22Rv1 (cell line): ENCODE measurements around the gene DTX1.
"Not testable (repeated sequence)": the region's sequence is repeated elsewhere in the genome, so short reads cannot be mapped to it uniquely, and the experiment has no call there.

Experiments used
- H3K27ac ChIP-seq: fragments of 450-650 bp; 2 replicates; pipeline ENCODE4 v1.5.1; 2017
- ZFX ChIP-seq: fragments of 450-650 bp; IDR thresholded peaks from 2 replicates; pipeline ENCODE4 v1.6.1; 2017; ENCODE audit warnings: antibody characterized with exemption, borderline replicate concordance
- TF ChIP-seq, protein P1 (sequence below): fragments of 450-650 bp; IDR thresholded peaks from 2 replicates; pipeline ENCODE4 v1.5.1; 2017; ENCODE audit warnings: mild to moderate bottlenecking

The DTX1 gene

DNA sequence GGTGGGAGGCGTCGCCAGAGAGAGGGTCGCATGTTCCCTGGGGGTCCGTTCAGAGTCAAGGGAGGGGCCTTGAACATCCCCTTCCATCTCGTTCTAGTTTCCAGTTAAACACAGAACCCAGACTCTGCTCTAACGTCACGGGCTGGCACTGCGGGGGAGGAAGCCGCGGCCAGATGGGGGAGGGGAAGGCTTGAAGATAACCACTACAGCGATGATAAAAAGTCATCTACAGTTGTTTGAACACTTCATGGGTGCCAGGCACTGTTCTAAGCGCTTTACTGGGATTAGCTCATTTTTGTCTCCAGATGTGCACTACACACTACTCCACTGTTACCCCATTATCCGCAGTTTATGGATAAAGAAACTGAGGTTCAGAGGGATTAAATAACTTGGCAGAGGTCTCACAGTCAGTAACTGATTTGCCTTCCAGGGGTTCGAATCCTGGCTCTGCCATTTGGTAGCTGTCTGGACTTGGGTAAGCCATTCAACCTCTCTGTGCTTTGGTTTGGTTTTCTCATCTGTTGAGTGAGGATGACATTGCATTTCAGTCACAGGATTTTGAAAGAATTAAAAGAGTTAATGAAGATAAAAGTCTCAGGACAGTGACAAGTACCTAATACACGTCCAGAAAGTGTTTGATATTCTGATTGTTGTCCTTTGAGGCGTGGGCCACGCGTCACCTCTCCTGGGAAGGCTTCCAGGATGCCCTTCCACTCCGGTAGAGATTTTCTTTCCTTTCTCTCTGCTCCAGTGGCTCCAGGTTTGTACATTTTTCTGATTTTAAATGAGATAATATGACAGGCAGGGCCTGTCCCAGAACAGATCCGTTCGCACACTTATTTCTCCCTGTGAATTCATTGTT is 79.8 kb downstream of the DTX1 start:
- peak overlapping the region; percentile 8; the same call in 1 of the 2 replicates for H3K27ac ChIP-seq
- TF ChIP-seq, protein P1, sequence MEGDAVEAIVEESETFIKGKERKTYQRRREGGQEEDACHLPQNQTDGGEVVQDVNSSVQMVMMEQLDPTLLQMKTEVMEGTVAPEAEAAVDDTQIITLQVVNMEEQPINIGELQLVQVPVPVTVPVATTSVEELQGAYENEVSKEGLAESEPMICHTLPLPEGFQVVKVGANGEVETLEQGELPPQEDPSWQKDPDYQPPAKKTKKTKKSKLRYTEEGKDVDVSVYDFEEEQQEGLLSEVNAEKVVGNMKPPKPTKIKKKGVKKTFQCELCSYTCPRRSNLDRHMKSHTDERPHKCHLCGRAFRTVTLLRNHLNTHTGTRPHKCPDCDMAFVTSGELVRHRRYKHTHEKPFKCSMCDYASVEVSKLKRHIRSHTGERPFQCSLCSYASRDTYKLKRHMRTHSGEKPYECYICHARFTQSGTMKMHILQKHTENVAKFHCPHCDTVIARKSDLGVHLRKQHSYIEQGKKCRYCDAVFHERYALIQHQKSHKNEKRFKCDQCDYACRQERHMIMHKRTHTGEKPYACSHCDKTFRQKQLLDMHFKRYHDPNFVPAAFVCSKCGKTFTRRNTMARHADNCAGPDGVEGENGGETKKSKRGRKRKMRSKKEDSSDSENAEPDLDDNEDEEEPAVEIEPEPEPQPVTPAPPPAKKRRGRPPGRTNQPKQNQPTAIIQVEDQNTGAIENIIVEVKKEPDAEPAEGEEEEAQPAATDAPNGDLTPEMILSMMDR, result no peak
- no peak for TF ChIP-seq ZFX

DNA sequence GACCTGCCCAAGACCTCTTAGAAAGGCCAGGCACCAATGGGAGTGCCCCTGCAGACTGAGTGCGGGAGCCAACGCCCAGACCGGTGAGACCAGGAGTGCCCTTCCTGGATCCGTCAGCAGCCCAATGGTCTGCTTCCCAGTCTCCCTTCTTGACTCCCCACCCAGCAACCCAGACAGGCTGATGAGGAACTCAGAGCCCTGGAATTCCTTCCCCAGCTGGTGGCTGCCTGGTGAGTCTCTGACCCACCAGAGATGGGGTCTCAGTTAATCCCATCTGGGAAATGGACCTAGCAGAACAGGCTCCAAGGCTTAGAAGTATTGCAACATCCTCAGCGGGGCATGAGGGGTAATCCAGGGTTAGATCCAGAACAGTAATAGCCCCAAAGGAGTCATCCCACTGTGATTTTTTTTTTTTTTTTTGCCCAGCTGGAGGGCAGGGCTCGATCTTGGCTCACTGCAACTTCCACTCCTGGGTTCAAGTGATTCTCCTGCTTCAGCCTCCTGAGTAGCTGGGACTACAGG is 80.5 kb downstream of the DTX1 start:
- no peak for TF ChIP-seq ZFX
- TF ChIP-seq, protein P1, result no peak
- H3K27ac ChIP-seq, result peak overlapping the region; percentile 8; the same call in 1 of the 2 replicates

DNA sequence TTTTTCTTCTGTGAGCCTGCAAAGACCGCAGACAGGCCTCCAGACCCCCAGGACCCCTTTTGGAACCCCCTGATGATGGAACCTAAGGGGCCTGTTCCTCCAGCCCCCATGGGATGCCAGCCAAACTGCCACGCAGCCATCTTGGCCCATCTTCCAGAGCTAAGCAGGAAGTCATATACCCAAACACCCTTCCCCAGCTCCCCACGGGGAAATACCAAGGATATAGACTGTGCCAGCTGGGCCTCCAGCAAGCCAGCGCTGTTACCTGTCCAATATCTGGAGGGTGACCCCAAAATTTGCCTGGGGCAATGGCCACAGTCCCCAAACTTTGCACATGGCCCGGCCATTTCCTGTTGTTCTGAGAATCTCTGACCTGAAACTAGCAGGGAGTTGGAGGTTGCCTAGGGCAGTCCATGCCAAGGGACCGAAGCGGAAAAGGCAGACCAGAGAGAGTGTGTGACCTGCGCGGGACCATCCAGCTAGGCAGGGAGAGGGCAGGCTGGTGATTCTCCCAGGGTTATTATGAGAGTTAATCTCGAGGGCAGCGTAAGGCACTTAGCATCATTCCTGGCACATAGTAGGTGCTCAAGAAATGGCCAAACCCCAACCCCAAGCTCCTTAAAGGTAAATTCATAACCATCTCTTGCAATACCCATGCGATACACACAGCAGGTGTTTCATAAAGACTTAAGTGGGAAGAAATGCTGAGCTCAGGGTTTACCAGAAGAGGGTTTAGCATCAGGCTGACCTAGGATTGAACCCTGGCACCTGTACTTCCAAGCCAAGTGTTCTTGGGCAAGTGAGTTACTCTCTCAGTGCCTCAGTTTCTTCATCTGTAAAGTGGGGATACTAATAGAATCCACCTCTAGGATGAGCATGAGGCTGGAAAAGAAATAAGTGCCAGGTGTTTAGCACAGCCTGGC is 81.6 kb downstream of the DTX1 start:
- TF ChIP-seq, protein P1, result no peak
- TF ChIP-seq ZFX, result no peak
- no peak overlapping the region for H3K27ac ChIP-seq

DNA sequence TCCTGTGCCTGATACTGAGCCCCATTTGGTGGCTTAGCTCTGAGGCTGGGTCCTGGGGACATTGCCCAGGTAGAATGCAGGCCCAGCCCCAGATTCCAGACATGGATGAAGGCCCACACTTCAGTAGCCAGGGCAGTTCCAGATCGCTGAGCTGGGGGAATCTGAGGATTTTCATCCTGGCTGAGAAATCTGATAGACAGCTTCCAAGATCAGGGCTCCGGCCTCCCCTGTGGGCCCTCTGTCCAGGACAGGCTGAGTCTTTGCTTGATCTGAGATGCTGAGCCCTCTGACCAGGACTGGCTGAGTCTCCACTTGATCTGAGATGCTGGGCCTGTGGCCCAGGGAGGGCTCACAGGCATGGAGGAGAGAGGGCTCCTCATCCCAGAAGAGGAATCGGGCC is 82.3 kb downstream of the DTX1 start:
- H3K27ac ChIP-seq, result no peak overlapping the region
- no peak for TF ChIP-seq ZFX
- TF ChIP-seq, protein P1, result no peak

DNA sequence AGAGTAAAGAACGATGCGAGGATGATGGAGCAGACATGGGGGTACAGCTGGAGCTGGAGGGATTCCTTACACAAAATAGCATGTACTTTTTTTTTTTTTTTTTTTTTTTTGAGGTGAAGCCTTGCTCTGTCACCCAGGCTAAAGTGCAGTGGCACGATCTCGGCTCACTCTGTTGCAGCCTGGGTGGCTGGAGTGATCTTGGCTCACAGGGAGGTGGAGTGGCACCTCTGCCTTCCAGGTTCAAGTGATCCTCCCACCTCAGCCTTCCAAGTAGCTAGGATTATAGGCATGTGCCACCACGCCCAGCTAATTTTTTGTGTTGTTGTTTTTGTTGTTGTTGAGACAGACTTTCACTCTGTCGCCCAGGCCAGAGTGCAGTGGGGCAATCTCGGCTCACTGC is 84.2 kb downstream of the DTX1 start:
- no peak overlapping the region for H3K27ac ChIP-seq
- TF ChIP-seq ZFX, result no peak
- TF ChIP-seq, protein P1, result no peak

DNA sequence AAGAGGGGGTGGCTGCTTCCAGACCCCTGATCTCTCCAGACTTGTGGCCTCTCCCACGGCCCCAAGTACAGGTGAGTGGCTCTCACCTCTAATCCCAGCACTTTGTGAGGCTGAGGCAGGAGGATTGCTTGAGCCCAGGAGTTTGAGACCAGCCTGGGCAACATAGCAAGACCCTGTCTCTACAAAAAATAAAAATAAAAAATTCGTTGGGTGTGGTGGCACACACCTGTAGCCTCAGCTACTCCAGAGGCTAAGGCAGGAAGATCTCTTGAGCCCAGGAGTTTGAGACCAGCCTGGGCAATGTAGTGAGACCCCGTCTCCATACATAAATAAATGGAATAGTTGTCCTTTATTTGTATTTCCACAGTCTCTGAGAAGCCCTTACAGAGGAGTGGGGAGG is 85.2 kb downstream of the DTX1 start:
- H3K27ac ChIP-seq, result not testable (repeated sequence)

DNA sequence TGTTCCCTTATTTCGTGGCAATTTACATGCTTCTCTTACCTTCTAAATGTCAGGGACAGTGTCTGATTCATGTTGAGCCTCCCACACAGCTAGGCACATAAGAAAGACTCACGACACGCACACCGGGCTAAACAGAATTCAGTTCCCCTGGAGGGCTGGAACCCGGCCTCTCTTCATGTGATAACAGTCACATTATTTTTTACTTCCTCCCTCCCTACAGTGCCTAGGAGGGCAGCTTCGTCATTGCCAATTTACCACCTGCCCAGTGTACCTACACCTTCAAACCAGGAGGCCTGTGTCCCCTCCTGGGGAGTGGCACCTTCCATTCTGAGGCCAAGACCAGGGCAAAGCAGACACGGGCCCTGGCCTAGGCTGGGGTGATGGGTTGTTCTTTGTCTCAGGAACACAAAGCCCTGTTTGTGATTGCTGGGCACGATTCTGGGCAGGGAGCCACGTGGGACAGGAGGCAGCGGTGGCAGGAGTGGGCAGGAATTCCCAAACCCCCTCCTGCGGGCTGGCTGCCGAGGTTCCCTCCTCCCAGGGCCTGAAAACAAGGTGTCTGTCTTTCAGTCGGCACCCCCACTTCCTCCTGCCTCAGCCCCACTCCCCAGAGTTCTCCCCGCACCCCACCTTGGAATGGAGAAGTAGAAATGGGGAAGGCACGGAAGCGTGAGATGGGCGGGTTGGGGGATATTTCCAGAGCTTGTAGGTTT is 85.8 kb downstream of the DTX1 start:
- H3K27ac ChIP-seq, result no peak overlapping the region
- TF ChIP-seq, protein P1, result no peak
- no peak for TF ChIP-seq ZFX
